Measurements from ENCODE around the gene SP1.
"Not testable (repeated sequence)": the region's sequence is repeated elsewhere in the genome, so short reads cannot be mapped to it uniquely, and the experiment has no call there.

Gene SP1

DNA sequence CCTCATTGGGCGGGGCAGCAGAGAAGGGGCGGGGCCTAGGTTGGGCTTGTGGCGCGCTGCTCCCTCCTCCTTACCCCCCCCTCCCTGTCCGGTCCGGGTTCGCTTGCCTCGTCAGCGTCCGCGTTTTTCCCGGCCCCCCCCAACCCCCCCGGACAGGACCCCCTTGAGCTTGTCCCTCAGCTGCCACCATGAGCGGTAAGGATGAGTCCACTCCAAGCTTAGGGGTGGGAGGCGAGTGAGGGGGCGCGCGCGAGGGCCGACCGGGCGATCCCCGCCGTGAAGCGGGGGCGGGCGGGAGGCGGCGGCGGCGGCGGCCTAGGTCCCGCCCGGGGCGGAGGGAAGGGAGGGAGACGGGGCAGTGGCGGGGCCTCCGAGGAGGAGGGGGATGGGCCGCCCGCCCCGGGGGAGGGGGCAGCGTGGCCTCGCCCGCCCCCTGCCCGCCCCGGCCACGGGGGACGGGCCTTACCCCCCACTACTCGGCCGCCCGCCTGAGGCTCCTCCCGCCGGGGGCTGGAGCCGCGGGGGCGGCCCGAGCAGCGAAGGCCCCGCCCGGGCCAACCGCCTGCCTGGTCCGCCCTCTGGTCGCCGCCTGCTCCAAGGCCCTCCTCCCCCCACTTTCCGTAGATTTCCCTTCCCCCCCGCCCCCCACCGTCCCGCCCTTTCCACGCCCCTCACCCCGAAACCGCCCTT, at the start of gene SP1:
Gene SP1 (plus strand): TSS at position 73 of the 690 bp plus-strand sequence. CDS start 116 bp downstream, at position 189.
- Histone ChIP-seq H3K27me3 (ENCODE audit: control insufficient read depth, insufficient read depth, low read length) (no peaks in the 10 kb centered on the region), H3K27ac (ENCODE audit: low read depth, low read length) (peak within 1 kb of the TSS; percentile 90), H3K9me3 (ENCODE audit: control insufficient read depth, insufficient read depth, low read depth, low read length) (no peaks in the 10 kb centered on the region), H3K36me3 (ENCODE audit: control insufficient read depth, insufficient read depth, low read length) (peaks cover 28% of the 10 kb centered on the region), H3K4me1 (ENCODE audit: control insufficient read depth, insufficient read depth, low read length) (peaks cover 35% of the 10 kb centered on the region), H3K9ac (ENCODE audit: low read length) (peak within 1 kb of the TSS; percentile 90), H3K4me3 (ENCODE audit: low read depth, low read length) (peak within 1 kb of the TSS; percentile 76)

DNA sequence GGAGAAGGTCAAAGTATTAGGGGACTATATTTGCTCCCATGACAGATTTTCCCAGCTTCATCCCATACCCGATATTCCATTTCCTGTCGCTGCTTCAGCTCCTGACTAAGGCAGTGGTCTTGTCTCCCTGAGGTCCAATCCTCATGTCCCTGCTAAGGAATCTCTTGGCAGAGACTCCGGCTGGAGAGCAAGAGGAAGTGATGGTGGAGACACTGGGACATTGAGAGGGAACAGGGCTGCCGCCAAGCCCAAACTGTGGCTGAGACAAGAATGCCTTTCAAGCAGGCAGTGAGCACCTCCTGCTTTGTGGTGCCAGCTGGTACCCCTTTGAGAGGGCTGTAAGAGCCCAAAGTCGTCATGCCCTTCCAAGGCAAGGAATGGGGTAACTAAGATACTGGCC, 49.3 kb upstream of the SP1 start:
- H3K4me1 ChIP-seq (ENCODE audit: control insufficient read depth, insufficient read depth, low read length) = peaks cover 26% of the 10 kb centered on the region; the same call in 1 of the 2 replicates
- no peak overlapping the region for H3K4me3 ChIP-seq (ENCODE audit: low read depth, low read length)
- no peaks in the 10 kb centered on the region for H3K9me3 ChIP-seq (ENCODE audit: control insufficient read depth, insufficient read depth, low read depth, low read length)
- H3K27me3 ChIP-seq (ENCODE audit: control insufficient read depth, insufficient read depth, low read length) = peaks cover 35% of the 10 kb centered on the region
- H3K36me3 ChIP-seq (ENCODE audit: control insufficient read depth, insufficient read depth, low read length) = no peaks in the 10 kb centered on the region
- no peak overlapping the region for H3K9ac ChIP-seq (ENCODE audit: low read length)
- H3K27ac ChIP-seq (ENCODE audit: low read depth, low read length) = no peak overlapping the region

DNA sequence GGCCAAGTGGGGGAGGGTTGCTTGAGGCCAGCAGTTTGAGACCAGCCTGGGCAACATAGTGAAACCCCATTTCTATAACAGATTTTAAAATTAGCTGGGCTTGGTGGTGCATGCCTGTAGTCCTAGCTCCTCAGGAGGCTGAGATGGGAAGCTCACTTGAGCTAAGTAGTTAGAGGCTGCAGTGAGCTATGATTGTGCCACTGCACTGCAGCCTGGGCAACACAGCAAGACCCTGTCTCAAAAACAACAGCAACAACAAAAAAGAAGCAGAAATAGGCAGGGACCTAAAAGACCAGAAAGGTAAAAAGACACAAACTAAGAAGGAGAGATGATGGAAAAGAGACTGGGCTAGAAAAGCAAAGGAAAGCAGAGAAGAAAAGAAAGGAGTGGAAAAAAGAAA, 47.6 kb upstream of the SP1 start:
- peaks cover 30% of the 10 kb centered on the region for H3K4me1 ChIP-seq (ENCODE audit: control insufficient read depth, insufficient read depth, low read length)
- not testable (repeated sequence) for H3K9ac ChIP-seq (ENCODE audit: low read length); H3K27ac ChIP-seq (ENCODE audit: low read depth, low read length); H3K9me3 ChIP-seq (ENCODE audit: control insufficient read depth, insufficient read depth, low read depth, low read length); H3K4me3 ChIP-seq (ENCODE audit: low read depth, low read length); H3K36me3 ChIP-seq (ENCODE audit: control insufficient read depth, insufficient read depth, low read length)
- peaks cover 30% of the 10 kb centered on the region for H3K27me3 ChIP-seq (ENCODE audit: control insufficient read depth, insufficient read depth, low read length)

DNA sequence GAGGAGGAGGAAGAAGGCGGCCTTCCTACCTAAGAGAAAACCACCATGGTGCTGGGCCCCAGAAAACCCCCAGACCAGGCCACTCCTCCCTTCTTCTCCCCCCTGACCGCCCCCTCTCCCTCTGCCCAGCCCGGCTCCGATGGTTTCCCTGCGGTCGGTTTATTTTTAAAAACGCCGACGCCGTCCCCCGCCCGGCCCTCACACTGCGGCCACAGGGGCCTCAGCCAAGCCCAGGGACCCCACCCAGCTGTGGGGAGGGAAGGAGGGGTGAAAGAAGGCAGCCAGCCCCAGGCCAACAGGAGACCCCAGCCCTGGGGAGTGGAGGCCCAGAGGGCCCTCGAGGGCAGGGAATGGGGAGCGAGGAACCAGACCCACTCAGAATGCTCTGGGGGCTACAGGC, 47.2 kb upstream of the SP1 start:
- H3K27me3 ChIP-seq (ENCODE audit: control insufficient read depth, insufficient read depth, low read length) = peaks cover 27% of the 10 kb centered on the region
- H3K9me3 ChIP-seq (ENCODE audit: control insufficient read depth, insufficient read depth, low read depth, low read length) = no peaks in the 10 kb centered on the region
- no peaks in the 10 kb centered on the region for H3K36me3 ChIP-seq (ENCODE audit: control insufficient read depth, insufficient read depth, low read length)
- peaks cover 31% of the 10 kb centered on the region for H3K4me1 ChIP-seq (ENCODE audit: control insufficient read depth, insufficient read depth, low read length)
- no peak overlapping the region for H3K27ac ChIP-seq (ENCODE audit: low read depth, low read length)
- H3K9ac ChIP-seq (ENCODE audit: low read length) = no peak overlapping the region
- H3K4me3 ChIP-seq (ENCODE audit: low read depth, low read length) = no peak overlapping the region

GRCh38 chr12:53333289-53333688, 46.7 kb upstream of the SP1 start:
- Histone ChIP-seq H3K4me1 (ENCODE audit: control insufficient read depth, insufficient read depth, low read length) (peaks cover 33% of the 10 kb centered on the region), H3K27ac (ENCODE audit: low read depth, low read length) (no peak overlapping the region), H3K9ac (ENCODE audit: low read length) (no peak overlapping the region), H3K9me3 (ENCODE audit: control insufficient read depth, insufficient read depth, low read depth, low read length) (no peaks in the 10 kb centered on the region), H3K27me3 (ENCODE audit: control insufficient read depth, insufficient read depth, low read length) (peaks cover 24% of the 10 kb centered on the region), H3K4me3 (ENCODE audit: low read depth, low read length) (no peak overlapping the region), H3K36me3 (ENCODE audit: control insufficient read depth, insufficient read depth, low read length) (no peaks in the 10 kb centered on the region)

DNA sequence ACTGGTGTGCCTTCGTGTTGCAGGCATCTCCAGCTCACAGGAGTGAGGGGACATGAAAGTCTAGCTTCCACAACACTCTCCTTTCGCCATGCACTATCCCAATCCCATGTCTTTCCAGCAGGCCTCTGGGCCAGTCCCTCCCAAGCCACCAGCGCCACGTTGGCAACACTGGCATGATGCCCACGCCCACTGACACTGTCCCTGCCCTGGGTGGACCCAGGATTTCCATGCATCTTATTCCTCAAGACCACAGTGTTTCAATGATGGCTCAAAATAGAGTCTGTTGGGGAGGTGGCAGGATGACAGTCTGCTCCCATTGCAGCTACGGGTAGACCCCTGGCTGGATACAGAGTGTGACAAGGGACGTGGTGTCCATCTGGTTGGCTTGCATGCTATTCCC, 46.1 kb upstream of the SP1 start:
- Histone ChIP-seq H3K27me3 (ENCODE audit: control insufficient read depth, insufficient read depth, low read length) (peaks cover 20% of the 10 kb centered on the region), H3K36me3 (ENCODE audit: control insufficient read depth, insufficient read depth, low read length) (no peaks in the 10 kb centered on the region), H3K9ac (ENCODE audit: low read length) (no peak overlapping the region), H3K4me1 (ENCODE audit: control insufficient read depth, insufficient read depth, low read length) (peaks cover 36% of the 10 kb centered on the region), H3K27ac (ENCODE audit: low read depth, low read length) (no peak overlapping the region), H3K4me3 (ENCODE audit: low read depth, low read length) (no peak overlapping the region), H3K9me3 (ENCODE audit: control insufficient read depth, insufficient read depth, low read depth, low read length) (no peaks in the 10 kb centered on the region)

GRCh38 chr12:53334822-53335221, 45.2 kb upstream of the SP1 start:
- Histone ChIP-seq H3K36me3 (ENCODE audit: control insufficient read depth, insufficient read depth, low read length) (no peaks in the 10 kb centered on the region), H3K4me1 (ENCODE audit: control insufficient read depth, insufficient read depth, low read length) (peaks cover 37% of the 10 kb centered on the region), H3K9ac (ENCODE audit: low read length) (no peak overlapping the region), H3K4me3 (ENCODE audit: low read depth, low read length) (no peak overlapping the region), H3K9me3 (ENCODE audit: control insufficient read depth, insufficient read depth, low read depth, low read length) (no peaks in the 10 kb centered on the region), H3K27ac (ENCODE audit: low read depth, low read length) (no peak overlapping the region), H3K27me3 (ENCODE audit: control insufficient read depth, insufficient read depth, low read length) (peaks cover 16% of the 10 kb centered on the region)

DNA sequence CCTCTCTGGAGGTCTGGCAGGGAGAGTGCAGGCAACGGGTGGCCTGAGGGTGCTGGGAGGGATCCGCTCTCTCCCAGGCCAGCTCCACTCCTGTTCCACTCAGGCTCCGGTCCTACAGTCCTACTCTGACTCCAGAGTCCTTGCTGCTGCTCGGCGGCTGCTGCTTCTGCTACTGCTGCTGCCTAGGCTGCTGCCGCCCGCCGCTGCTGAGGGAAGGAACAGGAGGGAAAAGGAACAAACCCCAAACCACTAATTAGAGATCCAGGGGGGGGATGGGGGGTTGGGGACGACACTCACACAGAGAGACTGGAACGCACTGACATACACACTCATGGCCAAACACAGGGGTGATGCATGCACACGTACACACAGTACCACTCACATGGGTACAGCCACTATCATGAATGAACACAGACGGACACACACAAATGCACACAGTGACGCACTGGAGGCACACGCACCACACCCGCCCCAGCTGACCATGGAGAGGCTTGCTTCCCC, 43.7 kb upstream of the SP1 start, which contains the start of gene SP7:
Gene SP7 (minus strand): TSS at position 174 of the 501 bp plus-strand sequence. CDS start 708 bp downstream, outside the sequence.
- Histone ChIP-seq H3K27ac (ENCODE audit: low read depth, low read length) (no peak within 1 kb of the TSS), H3K36me3 (ENCODE audit: control insufficient read depth, insufficient read depth, low read length) (no peaks in the 10 kb centered on the region), H3K4me1 (ENCODE audit: control insufficient read depth, insufficient read depth, low read length) (peaks cover 37% of the 10 kb centered on the region), H3K4me3 (ENCODE audit: low read depth, low read length) (no peak within 1 kb of the TSS), H3K9me3 (ENCODE audit: control insufficient read depth, insufficient read depth, low read depth, low read length) (no peaks in the 10 kb centered on the region), H3K27me3 (ENCODE audit: control insufficient read depth, insufficient read depth, low read length) (peaks cover 16% of the 10 kb centered on the region), H3K9ac (ENCODE audit: low read length) (no peak within 1 kb of the TSS)

- H3K36me3 ChIP-seq (ENCODE audit: control insufficient read depth, insufficient read depth, low read length) = no peaks in the 10 kb centered on the region
- no peak overlapping the region for H3K27ac ChIP-seq (ENCODE audit: low read depth, low read length)
- no peak overlapping the region for H3K4me3 ChIP-seq (ENCODE audit: low read depth, low read length)
- no peak overlapping the region for H3K9ac ChIP-seq (ENCODE audit: low read length)
- no peaks in the 10 kb centered on the region for H3K9me3 ChIP-seq (ENCODE audit: control insufficient read depth, insufficient read depth, low read depth, low read length)
- H3K27me3 ChIP-seq (ENCODE audit: control insufficient read depth, insufficient read depth, low read length) = peaks cover 16% of the 10 kb centered on the region
- H3K4me1 ChIP-seq (ENCODE audit: control insufficient read depth, insufficient read depth, low read length) = peaks cover 37% of the 10 kb centered on the region
Measured at GRCh38 chr12:53338017-53338416, 42.0 kb upstream of the SP1 start.

DNA sequence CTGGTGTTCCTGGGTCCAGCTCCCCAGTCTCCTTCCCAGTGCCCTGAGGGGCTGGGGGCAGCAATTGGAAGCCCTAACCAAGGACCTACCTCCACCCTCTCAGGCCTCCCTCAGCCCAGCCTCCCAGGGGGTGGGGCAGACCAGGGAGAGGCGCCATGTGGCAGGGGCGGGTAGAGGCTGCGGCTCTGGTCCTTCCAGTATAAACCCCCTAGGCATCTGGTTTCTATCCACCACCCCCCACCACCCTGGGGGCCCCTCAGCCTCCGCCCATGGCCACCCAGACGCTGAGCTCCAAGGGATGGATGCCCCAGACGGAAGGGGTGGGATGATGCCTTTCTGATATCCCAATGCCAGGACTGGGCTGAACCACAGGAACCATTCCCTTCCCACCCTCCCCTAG, 41.1 kb upstream of the SP1 start:
- Histone ChIP-seq H3K9me3 (ENCODE audit: control insufficient read depth, insufficient read depth, low read depth, low read length) (no peaks in the 10 kb centered on the region), H3K36me3 (ENCODE audit: control insufficient read depth, insufficient read depth, low read length) (no peaks in the 10 kb centered on the region), H3K27me3 (ENCODE audit: control insufficient read depth, insufficient read depth, low read length) (peaks cover 11% of the 10 kb centered on the region; the same call in 1 of the 2 replicates), H3K9ac (ENCODE audit: low read length) (no peak overlapping the region), H3K27ac (ENCODE audit: low read depth, low read length) (no peak overlapping the region), H3K4me1 (ENCODE audit: control insufficient read depth, insufficient read depth, low read length) (peaks cover 37% of the 10 kb centered on the region), H3K4me3 (ENCODE audit: low read depth, low read length) (no peak overlapping the region)

GRCh38 chr12:53340398-53340797, 39.6 kb upstream of the SP1 start:
- peaks cover 17% of the 10 kb centered on the region; the same call in 1 of the 2 replicates for H3K27me3 ChIP-seq (ENCODE audit: control insufficient read depth, insufficient read depth, low read length)

More at GRCh38 chr12:53340398-53340797, 39.6 kb upstream of the SP1 start:
- Histone ChIP-seq H3K9me3 (ENCODE audit: control insufficient read depth, insufficient read depth, low read depth, low read length) (no peaks in the 10 kb centered on the region), H3K4me3 (ENCODE audit: low read depth, low read length) (no peak overlapping the region), H3K27ac (ENCODE audit: low read depth, low read length) (no peak overlapping the region), H3K4me1 (ENCODE audit: control insufficient read depth, insufficient read depth, low read length) (peaks cover 41% of the 10 kb centered on the region), H3K9ac (ENCODE audit: low read length) (no peak overlapping the region), H3K36me3 (ENCODE audit: control insufficient read depth, insufficient read depth, low read length) (no peaks in the 10 kb centered on the region)

All from HUES6 (cell line).